SK-N-MC (cell line): Measurements from ENCODE around the gene ISG20.

ENCODE experiments used
- EZH2 ChIP-seq: fragments of 200-600 bp; sonication (generic); IDR thresholded peaks from one replicate; pipeline ENCODE4 v1.6.1; 2017; ENCODE audit warnings: antibody characterized with exemption
- POLR2AphosphoS5 ChIP-seq: IDR thresholded peaks from 2 replicates; pipeline ENCODE4 v1.6.1; 2012; ENCODE audit warnings: mild to moderate bottlenecking, low read depth, low read length, borderline replicate concordance

DNA sequence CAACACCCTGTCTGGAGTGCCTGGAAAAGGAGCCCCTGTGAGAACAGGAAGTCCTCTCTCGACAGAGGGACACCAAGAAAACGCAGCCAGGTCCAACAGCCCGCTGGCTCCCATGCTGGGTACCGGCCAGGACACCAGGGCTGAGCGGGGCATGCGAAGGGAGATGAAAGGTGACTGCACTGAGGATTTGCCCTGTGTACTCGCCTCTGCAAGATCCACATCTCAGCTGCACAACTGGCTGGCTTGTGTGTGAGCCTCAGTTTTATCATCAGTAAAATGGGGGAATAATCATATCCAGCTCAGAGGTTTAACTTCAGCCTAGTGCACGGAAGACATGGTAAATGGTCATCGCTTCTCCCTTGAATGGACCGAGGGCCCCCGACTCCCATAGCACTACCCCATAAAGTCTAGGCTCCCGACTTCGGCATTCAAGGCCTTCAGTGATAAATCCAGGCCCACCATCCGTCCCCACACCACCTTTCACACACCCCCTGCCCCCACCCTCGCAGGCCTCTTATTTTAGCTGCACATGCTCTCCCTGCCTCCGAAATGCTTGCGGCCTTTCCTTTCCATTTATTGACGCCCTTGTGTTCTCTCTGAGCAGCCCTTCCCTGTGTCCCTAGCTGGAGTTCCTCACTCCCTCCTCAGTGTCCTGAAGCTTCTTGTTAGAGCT lies 15.8 kb downstream of the ISG20 start:
- TF ChIP-seq POLR2AphosphoS5 (no peak), EZH2 (no peak)
